Inflammatory macrophage treated with lipopolysaccharide for 4 hours (primary cell): ENCODE results near the gene MAP2K2.

ENCODE experiments used
- DNase-seq: peaks from one replicate; pipeline ENCODE4 v3.0.0-alpha.2; 2020

Gene MAP2K2

DNA sequence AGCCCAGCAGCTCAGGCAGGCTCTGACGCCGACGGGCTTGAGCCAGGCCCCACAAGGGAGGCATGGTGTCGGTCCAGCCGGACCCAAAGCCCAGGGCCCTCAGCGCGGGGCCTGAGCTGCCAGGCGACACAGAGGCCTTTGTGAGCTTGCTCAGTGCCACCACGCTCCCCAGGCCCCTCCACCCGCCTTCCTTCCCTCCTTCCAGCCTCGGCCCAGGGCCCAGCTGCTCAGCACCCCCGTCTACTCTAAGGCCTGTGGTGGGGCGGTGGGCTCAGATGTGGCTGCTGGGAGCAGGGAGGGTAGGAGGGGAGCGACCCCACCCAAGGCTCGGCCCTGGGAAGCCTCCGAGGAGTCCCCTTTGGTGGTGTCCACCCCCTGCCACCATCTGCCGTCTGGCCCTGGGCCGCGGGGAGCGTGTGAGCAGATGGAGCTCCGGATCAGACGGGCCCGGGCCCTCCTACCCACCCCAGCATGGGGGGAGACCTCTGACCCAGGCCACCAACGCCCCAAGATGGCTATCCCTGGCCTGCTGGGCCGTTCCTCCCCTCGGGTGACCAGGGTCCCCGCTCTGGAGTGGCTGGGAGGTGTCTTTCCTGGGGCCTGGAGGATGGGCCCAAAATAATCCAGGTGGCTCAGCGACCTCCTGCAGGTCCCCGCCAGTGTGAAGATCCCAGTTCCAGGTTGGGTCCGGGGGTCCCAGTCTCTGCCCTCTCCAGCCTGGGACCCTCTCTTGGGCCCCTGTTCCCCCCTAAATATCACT is 65.0 kb downstream of the MAP2K2 start:
- no peak for DNase-seq

DNA sequence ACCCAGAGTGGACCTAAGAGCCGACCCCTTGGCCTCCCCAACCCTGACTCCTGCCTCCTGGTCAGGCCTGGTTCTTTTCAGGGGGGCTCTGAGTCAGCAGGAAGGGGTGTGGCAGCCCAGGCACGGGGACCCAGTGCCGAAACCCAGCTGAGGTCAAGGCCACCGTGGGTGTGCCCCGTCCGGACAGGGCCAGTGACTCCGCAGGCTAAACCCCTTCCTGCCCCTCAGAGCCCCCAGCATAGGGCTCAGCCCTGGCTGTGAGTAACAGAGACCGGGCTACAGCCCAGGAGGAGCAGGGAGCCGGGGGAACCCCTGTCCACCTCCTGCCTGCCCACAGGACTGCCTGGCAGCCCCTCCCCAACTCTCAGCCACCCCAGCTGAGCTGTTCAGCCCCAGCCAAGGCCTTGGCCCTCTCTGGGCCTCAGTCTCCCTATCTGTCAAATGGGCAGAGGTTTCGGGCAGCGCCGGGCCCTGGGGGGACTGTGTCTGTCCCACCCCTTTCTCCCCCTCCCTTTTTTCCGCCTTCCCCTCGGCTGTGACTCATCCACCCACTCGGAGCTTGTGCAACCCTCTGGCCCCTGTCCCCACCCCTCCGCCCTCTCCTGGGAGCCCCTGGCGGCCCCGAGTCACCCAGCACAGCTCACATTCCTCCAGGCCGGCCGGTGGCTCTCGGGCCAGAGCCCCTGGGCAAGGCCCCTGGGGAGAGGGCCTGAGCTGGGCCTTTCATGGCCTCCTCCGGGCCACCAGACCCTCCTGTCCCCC is 65.8 kb downstream of the MAP2K2 start:
- DNase-seq, result peak; percentile 92

DNA sequence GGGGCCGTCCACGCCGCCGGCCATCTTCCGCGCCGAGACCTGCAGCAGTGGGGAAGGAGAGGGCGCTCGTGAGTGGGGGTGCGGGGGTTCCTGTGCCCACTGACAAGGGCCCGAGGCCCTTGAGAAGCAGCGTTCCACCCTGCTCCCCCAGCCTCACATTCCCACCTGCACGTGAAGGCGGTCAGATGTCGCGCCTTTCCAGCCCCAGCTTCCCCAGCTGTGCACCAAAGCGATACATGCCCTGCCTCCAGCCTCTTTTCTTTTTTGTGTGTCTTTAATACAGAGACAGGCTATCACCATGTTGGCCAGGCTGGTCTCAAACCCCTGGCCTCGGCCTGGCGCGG is 68.7 kb downstream of the MAP2K2 start:
- no peak for DNase-seq

DNA sequence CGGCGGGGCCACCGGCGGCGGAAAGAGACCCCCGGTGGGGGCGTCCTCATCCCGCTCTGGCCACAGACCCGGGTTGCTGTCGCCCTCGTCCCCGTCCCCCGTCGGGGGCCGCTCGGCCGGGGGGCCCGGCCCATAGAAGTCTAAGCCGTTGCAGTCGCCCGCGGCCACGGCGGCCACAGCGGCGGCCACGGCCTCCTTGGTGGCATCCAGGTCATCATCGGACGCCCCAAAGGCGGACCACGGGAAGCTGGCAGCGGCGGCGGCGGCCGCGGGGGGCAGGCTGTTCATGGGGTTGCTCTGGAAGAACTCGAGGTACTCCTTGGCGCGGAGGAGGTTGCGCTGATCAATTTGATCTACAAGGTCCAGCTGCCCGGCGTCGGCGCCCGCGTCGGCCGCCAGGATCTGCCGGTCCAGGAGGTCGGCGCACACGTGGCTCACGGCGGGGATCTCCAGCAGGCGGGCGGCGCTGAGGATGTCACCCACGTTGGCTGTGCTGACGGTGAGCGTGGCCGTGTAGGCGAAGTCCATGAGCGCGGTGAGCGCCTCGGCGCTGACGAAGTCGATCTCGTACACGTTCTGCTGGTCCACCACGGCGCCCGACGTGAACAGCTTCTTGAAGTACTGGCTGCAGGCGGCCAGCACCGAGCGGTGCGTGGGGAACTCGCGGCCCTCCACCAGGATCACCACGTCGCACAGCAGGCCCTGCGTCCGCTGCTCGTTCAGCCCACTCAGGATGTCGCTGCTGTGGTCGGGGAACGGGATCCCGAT is 69.3 kb downstream of the MAP2K2 start:
- DNase-seq, result no peak

DNA sequence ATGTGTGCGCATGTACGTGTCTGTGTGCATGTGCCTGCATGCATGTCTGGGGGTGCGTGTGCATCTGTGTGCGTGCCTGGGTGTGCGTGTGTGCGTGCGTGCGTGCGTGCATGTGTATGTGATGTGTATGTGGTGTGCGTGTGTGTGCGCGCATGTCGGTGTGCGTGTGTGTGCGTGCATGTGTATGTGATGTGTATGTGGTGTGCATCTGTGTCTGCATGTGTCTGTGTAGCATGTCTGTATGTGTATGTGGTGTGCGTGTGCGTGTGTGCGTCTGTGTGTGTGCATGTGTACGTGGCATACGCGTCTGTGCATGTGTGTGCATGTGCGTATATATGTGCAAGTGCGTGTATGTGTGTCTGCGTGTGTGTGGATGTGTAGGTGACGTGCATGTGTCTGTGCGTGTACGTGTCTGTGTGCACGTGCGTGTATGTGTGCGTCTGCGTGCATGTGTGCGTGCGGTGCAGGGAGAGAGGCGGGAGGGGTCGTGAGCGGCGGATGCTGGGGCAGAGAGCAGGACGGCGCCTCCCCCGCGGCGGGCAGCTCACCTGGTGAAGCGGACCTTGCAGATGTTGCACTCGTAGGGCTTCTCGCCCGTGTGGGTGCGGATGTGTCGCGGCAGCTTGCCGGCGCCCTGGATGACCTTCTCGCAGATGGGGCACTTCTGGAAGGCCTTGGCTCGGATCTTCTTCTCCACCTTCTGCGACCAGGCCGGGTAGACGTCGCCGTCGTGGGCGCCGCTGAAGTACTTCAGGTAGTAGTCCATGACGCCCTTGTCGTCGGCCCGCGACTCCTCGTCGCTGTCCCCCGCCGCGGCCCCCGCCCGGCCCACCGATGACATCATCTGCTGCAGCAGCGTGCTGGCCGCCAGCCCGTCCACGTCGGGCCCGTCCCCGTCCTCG is 70.2 kb downstream of the MAP2K2 start:
- DNase-seq, result no peak

DNA sequence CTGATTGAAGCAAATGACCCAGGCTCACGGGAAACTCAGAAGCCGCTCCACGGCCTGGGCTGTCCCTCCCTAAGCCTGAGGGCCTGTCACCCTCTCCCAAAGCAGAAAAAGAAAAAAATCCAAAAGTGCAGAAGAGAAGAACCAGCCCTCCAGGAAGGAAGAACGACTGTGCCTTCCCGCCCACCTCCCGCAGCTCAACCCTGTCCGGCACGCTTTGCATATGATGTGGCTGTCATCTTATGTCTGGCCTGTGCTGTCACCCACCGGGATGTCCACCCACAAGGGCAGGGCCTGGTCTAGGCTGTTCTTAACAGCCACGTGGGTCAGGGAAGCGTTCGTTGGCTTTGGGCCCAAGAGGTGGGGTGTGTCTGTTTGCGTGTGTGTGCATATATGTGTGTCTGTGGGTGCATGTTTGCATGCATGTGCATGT is 70.9 kb downstream of the MAP2K2 start:
- peak; percentile 96 for DNase-seq

DNA sequence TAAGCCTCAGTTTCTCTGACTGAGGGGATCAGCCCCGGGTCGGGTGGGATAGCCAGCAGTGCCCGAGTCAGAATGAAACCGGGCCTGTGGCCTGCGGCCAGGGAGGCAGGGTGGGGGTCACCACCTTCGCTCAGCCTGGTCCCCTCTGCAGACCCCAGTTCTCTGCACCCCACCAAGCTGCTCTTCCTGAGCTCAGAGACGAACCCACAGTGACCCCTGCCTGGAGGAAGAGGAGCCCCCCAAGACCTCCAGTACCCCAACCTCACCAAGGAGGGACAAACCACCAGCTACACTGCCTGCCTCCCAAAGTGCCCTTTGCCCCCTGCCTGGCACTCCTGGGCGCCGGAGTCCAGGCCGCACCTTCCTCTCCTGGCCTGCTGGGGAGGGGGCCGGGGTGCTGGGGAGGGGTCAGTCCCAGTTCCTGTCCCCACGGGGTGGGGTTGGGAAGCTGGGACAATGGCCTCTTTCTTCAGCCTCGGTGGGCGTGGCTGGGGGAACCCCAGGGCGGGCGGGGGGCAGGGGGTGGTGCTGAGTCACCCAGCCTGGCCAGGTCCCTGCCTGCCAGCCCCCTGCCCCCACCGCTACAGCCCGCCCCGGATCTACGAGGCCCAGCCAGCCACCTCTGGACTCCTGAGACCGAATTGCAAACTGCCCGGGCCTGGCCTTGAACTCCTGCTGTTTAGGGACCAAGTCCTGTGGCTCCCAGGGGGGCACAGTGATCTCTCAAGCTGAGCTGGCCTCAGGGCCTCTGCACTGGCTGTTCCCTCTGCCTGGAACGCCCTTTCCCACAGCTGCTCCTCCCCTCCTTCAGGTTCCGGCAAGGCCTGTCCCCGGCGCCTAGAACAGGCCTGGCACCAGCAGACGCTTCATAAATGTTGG is 71.6 kb downstream of the MAP2K2 start:
- peak; percentile 79 for DNase-seq

DNA sequence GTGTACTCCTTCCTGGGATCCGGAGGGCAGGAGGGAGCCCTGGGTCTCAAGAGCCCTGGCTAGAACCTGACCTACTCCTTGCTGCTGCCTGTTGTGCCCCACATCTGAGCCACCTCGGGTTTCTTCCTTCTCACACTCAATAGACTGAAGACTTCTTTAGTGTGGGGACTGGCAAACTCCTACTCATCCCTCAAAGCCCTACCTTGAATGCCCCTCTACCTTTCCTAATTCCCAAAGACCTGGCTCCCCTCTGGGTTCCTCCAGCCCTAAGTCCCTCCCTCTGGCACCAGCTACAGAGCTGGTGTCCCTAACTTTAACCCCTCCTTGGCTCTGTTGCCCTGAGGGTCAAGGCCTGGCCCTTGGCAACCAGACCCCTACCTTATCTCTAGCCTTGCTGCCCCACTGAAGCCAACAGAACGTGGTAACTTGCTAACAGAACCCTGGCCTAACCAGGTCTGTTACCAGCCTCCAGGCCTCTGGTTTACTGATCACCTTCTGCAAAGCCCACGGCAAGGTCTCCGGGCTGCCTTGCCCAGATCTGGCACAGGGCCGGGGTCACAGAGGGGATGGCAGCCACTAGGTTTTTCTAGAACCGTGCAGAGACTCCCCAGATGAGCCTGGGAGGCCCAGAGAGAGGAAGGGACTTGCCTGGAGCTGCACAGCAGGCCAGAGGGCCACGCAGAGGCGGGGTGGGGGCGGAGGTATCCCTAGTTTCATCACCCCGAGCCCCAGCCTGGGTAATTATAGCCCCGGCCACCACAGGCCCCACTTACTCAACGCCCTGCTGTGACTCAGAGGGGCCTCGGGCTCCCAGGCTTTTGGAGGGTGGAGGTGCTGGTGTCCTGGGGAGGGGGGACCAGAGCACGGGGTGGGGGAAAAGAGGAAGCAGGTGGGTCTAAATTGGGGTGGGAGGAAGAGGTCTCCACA is 72.5 kb downstream of the MAP2K2 start:
- DNase-seq, result peak; percentile 93

DNA sequence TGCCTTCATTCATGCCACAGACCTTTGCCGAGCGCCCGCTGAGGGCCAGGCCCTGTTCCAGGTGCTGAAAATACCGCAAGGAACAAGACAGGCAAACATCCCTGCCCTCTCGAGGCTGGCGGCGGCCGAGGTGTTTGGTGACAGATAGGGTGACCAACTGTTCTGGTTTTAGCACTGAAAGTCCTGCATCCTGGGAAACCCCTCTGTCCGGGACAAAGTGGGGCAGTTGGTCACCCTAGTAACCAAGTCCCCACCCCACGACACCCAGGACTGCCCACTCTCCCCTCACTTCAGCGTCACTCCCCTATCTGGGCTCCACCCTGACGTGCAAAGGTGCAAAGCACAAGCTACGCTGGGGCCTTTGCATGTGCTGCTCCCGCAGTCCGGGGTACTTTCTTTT is 74.5 kb downstream of the MAP2K2 start:
- no peak for DNase-seq

DNA sequence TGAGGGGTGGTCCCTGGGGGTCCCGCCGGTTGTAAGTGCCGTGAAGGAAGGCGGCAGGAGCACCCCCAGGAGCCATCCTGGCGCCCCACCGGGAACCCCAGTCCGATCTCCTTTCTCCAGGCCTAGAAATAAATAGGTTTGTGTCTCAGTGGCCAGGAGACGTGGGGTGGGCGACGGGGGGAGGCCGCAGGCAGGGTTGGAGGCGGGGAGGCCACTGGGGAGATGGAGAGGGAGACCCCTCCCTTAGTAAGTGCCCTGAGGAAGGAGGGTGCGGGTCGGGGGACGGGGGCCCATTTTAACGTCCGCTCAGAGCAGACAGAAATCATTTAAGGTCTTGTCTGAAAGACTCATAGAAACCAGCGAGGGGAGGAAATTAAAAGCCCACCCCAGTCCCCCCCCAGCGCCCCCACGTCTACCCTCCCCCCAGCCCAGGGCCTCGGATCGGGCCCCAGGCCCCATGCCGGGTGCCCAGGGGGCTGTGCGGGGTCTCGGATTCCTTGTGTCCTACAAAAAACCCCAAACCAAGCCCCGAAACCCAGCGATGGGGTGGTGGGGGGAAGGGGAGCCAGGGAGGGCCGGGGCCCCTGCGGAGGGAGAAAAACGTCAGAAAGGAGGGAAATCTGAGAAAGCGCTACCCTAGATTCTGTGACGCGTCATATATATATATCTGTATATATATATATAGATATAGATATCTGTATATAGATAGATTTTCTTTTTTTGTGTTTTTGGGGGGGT is 76.8 kb downstream of the MAP2K2 start:
- DNase-seq, result no peak

DNA sequence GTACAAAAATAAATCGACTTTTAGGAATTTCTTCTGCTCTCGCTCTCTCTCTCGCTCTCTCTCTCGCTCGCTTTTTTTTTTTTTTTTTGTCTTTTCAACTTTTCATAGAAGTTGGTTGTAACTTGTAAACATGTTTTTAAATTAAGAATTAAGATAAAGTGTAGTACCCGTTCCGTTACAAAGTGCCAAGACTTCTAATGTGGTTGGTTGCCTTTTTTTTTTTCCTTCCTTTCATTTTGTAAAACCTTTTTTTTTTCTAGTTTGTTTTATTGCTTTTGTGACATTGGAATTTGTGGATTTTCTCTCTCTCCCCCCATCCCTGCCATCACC is 77.6 kb downstream of the MAP2K2 start:
- DNase-seq, result no peak

DNA sequence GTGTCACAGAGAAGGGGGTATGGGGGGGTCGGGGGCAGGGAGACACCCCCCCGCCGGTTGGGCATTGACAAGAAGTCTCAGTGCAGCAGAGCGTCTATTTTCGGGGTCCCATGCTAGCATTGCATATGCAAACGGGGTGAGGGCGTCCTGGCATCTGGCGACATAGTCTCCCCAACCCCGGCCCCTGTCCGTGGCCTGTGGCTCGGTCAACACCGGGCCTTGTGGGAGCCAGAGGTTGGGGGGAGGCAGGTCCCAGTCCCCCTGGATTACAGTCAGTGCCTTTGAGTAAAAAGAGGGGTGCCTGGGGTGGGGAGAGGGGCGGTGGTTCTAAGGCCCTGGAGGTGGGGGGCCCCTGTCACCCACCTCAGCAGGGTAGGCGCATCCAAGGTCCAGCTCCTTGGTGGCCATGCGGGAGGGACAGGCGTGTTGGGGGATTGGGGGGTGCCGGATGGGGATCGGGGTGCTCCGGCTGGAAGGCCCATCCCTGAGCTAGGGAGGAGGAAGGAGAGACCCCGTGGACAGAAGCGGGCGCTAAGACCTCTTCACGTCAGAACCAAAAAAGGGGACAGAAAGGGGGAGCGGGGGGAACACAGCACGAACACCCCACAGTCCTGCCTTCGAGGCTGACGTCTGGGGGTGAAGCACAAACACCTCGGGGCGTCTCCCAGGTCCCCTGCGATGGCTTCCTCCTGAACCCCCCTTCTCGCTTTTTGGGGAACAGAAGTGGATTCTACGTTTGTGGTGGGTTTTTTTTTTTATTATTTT is 78.1 kb downstream of the MAP2K2 start:
- no peak for DNase-seq

DNA sequence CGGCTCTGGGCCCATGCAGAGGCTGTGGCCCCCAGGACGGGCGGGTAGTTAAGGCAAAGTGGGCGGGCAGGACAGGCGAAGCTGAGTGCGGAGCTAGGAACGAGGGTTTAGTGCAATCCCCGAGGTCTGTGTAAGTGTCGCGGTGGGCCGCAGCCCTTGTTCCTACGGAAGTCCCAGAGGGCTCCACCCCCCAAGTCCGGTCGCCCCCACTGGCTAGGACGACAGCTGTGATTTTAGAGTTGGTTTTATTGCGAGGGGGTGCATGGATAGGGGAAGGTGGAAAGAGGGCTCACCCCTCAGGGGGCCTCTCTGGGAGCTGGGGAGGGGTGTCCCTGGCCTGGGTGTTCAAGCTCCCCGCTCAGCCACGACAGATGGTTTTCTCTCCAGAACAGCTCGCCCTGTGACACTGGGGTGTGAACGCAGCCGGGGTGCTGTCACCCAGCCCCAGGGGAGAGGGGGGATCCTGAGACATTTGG is 78.9 kb downstream of the MAP2K2 start:
- DNase-seq, result no peak

DNA sequence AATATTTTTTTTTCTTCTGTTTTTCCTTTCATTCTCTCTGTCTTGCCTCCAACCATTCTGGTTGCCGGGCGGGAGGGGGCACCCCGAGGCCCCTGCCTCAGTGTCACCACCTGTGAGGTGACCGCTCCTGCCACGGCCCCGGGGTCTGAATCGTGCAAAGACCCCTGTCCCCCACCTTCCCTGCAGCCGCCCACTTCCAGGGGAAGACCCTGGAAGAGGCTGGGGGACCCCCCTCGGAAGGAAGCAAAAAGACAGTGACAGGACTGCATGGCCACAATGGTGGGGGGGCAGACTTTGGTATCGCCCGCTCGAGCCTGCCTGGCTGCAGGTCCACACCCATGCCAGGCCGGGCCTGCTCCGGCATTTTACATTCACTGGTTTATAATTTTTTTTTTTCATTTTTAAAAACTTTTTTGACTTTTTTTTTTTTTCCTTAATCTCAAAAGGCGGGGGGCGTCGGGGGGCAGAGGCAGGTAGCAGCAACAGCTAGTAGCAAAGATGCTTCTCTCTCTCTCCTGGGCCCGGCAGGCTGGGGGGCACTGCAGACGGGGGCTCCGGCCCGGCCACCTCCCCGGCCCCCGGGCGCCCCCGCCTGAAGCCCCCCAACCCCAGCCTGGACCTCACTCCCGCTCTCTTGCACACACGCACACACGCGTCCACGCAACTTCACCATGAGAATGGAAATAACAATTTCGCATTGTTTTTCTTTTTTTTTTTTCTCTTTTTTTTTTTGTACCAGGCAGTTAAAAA is 79.8 kb downstream of the MAP2K2 start:
- no peak for DNase-seq

DNA sequence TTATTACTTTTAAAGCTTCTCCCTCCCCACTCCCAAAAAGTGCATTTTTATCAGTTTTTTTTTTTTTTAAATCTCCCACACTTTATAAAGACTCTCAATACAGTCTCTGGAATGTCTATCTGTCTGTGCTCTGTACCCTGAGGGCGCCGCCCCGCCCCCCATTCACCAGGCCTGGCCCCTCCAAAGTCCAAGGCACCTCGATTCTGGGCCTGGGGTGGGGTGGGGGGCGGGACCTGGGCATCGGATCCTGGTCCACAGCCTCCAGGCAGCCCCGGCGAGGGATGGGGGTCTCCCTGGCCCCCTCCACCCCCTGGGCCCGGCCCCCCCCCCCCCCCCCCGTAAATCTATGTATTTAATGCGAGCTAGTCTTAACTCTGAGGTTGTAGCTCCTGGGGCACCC is 80.5 kb downstream of the MAP2K2 start:
- no peak for DNase-seq

DNA sequence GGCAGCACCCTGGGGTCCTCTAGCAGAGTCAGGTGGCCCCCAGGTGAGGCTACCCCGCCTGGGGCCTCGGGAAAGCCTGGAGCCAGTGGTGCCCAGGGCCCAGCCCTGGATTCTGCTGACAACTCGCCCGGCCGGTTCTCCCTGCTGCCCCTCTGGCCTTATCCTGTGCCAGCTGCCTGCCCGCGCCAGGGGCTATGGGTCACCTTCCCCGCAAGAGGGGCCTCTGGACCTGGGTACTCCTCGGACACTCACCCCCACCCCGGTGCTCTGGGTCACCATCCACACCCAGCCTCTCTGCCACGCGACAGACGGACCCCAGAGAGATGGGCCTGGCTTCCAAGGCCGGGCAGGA is 81.2 kb downstream of the MAP2K2 start:
- DNase-seq, result no peak

DNA sequence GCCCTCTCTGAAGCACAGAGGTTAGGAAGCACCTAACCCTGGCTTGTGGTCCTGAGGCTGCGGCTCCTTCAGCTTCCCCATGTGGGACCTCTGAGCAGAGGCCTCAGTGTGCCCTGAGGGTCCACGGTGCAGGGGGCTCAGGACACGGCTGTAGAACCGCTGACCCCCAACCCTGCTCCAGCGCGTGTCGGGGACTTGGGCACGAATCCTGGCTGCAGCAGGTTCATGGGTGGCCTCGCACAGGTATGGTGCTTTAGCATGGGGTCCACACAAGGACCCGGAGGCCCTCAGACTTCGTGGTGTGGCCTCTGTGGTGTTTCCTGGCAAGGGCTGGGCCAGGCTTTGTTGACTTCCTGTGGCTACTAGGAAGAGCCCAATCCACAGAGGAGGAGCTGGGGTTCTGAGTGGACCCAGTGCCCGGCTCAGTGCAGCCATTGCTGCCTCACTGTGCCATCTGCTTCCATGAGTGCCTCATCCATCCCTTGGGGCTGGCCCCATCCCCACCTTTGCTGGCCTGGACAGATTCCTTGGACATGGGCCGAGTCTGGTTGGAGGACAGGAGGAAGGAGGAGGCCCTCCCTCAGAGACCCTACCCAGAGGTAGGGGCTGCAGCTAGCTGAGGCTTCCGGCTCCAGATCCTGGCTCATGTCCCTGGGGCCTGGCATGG is 81.7 kb downstream of the MAP2K2 start:
- no peak for DNase-seq
